ENCODE measurements around the gene HOXB9. TPM values are rescaled to one million over a fixed set of nuclear protein-coding genes. Genes with fewer than 3 reads are reported as not detected.

HOXB9 gene
- total and polyA plus RNA-seq, 9 of the 15 experiments (the other 6 are each of a cell fraction or from before 2014, with no cell fraction given): 3.1 to 196 (median 77.6) TPM

DNA sequence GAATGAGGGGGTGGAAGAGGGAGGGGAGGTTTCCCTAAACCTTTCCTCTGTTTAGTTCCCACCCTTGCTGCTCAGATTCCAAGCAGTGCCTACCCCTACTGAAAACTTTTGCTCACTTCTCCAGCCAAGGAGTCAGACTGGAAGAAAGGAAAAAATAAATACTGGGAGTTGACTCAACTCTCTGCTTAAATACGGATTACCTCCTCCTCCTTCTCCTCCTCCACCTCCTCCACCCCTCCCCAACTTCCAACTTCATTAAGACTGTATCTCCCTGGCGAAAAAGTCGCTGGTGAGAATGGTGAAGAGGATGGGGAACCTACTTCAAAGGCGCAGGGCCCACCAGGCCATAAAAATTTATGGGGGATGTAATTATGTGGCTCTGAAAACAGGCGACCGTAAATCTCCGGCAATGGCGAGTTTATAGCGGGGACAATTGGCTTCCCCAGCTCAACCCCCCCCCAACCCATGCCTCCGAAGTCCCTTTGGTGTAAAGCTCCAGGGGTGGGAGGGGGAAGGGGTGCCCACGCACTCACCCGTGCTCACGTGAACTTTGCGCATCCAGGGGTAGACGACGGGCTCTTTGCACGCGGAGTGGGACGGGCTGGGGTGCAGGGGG, 48.7 kb downstream of the HOXB9 start (continued):
- TF ChIP-seq MCM2 (IDR thresholded peaks at IDR 0.05; ENCODE audit: low read depth): no peak
- TF ChIP-seq, protein P1, sequence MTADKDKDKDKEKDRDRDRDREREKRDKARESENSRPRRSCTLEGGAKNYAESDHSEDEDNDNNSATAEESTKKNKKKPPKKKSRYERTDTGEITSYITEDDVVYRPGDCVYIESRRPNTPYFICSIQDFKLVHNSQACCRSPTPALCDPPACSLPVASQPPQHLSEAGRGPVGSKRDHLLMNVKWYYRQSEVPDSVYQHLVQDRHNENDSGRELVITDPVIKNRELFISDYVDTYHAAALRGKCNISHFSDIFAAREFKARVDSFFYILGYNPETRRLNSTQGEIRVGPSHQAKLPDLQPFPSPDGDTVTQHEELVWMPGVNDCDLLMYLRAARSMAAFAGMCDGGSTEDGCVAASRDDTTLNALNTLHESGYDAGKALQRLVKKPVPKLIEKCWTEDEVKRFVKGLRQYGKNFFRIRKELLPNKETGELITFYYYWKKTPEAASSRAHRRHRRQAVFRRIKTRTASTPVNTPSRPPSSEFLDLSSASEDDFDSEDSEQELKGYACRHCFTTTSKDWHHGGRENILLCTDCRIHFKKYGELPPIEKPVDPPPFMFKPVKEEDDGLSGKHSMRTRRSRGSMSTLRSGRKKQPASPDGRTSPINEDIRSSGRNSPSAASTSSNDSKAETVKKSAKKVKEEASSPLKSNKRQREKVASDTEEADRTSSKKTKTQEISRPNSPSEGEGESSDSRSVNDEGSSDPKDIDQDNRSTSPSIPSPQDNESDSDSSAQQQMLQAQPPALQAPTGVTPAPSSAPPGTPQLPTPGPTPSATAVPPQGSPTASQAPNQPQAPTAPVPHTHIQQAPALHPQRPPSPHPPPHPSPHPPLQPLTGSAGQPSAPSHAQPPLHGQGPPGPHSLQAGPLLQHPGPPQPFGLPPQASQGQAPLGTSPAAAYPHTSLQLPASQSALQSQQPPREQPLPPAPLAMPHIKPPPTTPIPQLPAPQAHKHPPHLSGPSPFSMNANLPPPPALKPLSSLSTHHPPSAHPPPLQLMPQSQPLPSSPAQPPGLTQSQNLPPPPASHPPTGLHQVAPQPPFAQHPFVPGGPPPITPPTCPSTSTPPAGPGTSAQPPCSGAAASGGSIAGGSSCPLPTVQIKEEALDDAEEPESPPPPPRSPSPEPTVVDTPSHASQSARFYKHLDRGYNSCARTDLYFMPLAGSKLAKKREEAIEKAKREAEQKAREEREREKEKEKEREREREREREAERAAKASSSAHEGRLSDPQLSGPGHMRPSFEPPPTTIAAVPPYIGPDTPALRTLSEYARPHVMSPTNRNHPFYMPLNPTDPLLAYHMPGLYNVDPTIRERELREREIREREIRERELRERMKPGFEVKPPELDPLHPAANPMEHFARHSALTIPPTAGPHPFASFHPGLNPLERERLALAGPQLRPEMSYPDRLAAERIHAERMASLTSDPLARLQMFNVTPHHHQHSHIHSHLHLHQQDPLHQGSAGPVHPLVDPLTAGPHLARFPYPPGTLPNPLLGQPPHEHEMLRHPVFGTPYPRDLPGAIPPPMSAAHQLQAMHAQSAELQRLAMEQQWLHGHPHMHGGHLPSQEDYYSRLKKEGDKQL (CRISPR knock-in tag; IDR thresholded peaks at IDR 0.05; ENCODE audit: borderline replicate concordance): no peak
- peak; percentile 75 for TF ChIP-seq BHLHE40 (IDR thresholded peaks at IDR 0.05; ENCODE audit: low read length)
- no peak for TF ChIP-seq ATF7 (IDR thresholded peaks at IDR 0.05)
- no peak for TF ChIP-seq TEAD1 (CRISPR knock-in tag; IDR thresholded peaks at IDR 0.05)
- TF ChIP-seq, protein P2, sequence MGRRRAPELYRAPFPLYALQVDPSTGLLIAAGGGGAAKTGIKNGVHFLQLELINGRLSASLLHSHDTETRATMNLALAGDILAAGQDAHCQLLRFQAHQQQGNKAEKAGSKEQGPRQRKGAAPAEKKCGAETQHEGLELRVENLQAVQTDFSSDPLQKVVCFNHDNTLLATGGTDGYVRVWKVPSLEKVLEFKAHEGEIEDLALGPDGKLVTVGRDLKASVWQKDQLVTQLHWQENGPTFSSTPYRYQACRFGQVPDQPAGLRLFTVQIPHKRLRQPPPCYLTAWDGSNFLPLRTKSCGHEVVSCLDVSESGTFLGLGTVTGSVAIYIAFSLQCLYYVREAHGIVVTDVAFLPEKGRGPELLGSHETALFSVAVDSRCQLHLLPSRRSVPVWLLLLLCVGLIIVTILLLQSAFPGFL (CRISPR knock-in tag; IDR thresholded peaks at IDR 0.05): no peak
- TF ChIP-seq RNF2 (IDR thresholded peaks at IDR 0.05): 0 out of 2 replicates have a peak, but pooled peaks have one; percentile 12
- no peak for TF ChIP-seq ZFP1 (CRISPR knock-in tag; IDR thresholded peaks at IDR 0.05)
- no peak for TF ChIP-seq FOXJ2 (tag; IDR thresholded peaks at IDR 0.05)
- TF ChIP-seq ZNF140 (CRISPR knock-in tag; IDR thresholded peaks at IDR 0.05): no peak
- TF ChIP-seq POLR2B (IDR thresholded peaks at IDR 0.05; ENCODE audit: low read depth, partially characterized antibody): peak; percentile 5
- TF ChIP-seq NFATC3 (IDR thresholded peaks at IDR 0.05): no peak
- TF ChIP-seq CXXC5 (CRISPR knock-in tag; IDR thresholded peaks at IDR 0.05): peak; percentile 39; the same call in 1 of the 2 replicates
- TF ChIP-seq, protein P3, sequence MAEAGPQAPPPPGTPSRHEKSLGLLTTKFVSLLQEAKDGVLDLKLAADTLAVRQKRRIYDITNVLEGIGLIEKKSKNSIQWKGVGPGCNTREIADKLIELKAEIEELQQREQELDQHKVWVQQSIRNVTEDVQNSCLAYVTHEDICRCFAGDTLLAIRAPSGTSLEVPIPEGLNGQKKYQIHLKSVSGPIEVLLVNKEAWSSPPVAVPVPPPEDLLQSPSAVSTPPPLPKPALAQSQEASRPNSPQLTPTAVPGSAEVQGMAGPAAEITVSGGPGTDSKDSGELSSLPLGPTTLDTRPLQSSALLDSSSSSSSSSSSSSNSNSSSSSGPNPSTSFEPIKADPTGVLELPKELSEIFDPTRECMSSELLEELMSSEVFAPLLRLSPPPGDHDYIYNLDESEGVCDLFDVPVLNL (CRISPR knock-in tag; IDR thresholded peaks at IDR 0.05; ENCODE audit: low read depth): 0 out of 2 replicates have a peak, but pooled peaks have one; percentile 22
- no peak for TF ChIP-seq ZNF785 (CRISPR knock-in tag; IDR thresholded peaks at IDR 0.05)
- peak; percentile 74 for TF ChIP-seq POLR2G (IDR thresholded peaks at IDR 0.05; ENCODE audit: low read depth, low read length)
- TF ChIP-seq CC2D1A (IDR thresholded peaks at IDR 0.05): no peak
- no peak for TF ChIP-seq KLF1 (tag; IDR thresholded peaks at IDR 0.05)
- no peak for TF ChIP-seq DIDO1 (tag; IDR thresholded peaks at IDR 0.05; ENCODE audit: low read depth)
- TF ChIP-seq, protein P4, sequence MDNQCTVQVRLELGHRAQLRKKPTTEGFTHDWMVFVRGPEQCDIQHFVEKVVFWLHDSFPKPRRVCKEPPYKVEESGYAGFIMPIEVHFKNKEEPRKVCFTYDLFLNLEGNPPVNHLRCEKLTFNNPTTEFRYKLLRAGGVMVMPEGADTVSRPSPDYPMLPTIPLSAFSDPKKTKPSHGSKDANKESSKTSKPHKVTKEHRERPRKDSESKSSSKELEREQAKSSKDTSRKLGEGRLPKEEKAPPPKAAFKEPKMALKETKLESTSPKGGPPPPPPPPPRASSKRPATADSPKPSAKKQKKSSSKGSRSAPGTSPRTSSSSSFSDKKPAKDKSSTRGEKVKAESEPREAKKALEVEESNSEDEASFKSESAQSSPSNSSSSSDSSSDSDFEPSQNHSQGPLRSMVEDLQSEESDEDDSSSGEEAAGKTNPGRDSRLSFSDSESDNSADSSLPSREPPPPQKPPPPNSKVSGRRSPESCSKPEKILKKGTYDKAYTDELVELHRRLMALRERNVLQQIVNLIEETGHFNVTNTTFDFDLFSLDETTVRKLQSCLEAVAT (IDR thresholded peaks at IDR 0.05): peak in 1 of 2 experiments; percentile 46; a peak in 1 of 4 replicates
- TF ChIP-seq TARDBP (IDR thresholded peaks at IDR 0.05): no peak
- peak; percentile 4; the same call in 1 of the 2 replicates for TF ChIP-seq NFRKB (IDR thresholded peaks at IDR 0.05; ENCODE audit: low read depth)

Data from K562 (cell line).